ENCODE measurements around the gene RABAC1. TPM values are rescaled to one million over a fixed set of nuclear protein-coding genes. Genes with fewer than 3 reads are reported as not detected.

The RABAC1 gene
- total RNA-seq, 1 experiment from 2014 or later = 94.0 TPM

GRCh38 chr19:41918095-41918494 lies 41.0 kb downstream of the RABAC1 start:
- H3K27ac Mint-ChIP-seq = no peak overlapping the region
- no peak overlapping the region for H2AK5ac ChIP-seq (ENCODE audit: insufficient read length, low read length)
- no peak overlapping the region for H3K27ac ChIP-seq (ENCODE audit: insufficient read length, low read depth, low read length)
- H2BK20ac ChIP-seq (ENCODE audit: low read depth, low read length, poor library complexity, severe bottlenecking) = no peak overlapping the region
- H3K9me3 Mint-ChIP-seq = no peaks in the 10 kb centered on the region
- no peak overlapping the region for H3K23ac ChIP-seq (ENCODE audit: insufficient read length, low read depth, low read length)
- no peaks in the 10 kb centered on the region; the same call in 1 of the 2 replicates for H3K4me1 ChIP-seq (ENCODE audit: insufficient read depth, low read length)
- H2BK12ac ChIP-seq (ENCODE audit: insufficient read length, low read depth, low read length) = no peak overlapping the region
- no peak overlapping the region for H2BK120ac ChIP-seq (ENCODE audit: low read depth, low read length, poor library complexity, severe bottlenecking)
- peaks cover 0 to 14% of the 10 kb centered on the region in 2 experiments; a peak in 2 of 4 replicates for H3K4me1 Mint-ChIP-seq
- H3K36me3 Mint-ChIP-seq (ENCODE audit: insufficient read depth in 1 of 3, low read depth in 3 of 3) = no peaks in the 10 kb centered on the region
- peaks cover 93% of the 10 kb centered on the region for H3K27me3 ChIP-seq (ENCODE audit: insufficient read depth, low read length)
- no peak overlapping the region for H3K56ac ChIP-seq (ENCODE audit: insufficient read length, low read depth, low read length)
- H3T11ph ChIP-seq (ENCODE audit: low read length) = no peak overlapping the region
- H4K8ac ChIP-seq (replicated peaks; ENCODE audit: insufficient read length, low read depth, low read length) = no peak overlapping the region
- H3K4ac ChIP-seq (ENCODE audit: low read depth, low read length) = no peak overlapping the region
- H4K20me1 ChIP-seq (ENCODE audit: control insufficient read depth, insufficient read depth, insufficient read length) = peaks cover 5% of the 10 kb centered on the region
- H2BK5ac ChIP-seq (ENCODE audit: insufficient read length, low read length) = no peak overlapping the region
- H3K9ac ChIP-seq (ENCODE audit: extremely low read depth, insufficient read length, low read length) = no peak overlapping the region
- H3K4me3 Mint-ChIP-seq = no peak overlapping the region
- H3K9me3 ChIP-seq (ENCODE audit: control insufficient read depth, low read depth, low read length) = no peaks in the 10 kb centered on the region
- no peak overlapping the region for H2BK15ac ChIP-seq (ENCODE audit: low read depth, low read length)
- H3K79me1 ChIP-seq (ENCODE audit: insufficient read depth, low read depth, low read length, poor library complexity, severe bottlenecking) = no peaks in the 10 kb centered on the region
- H2AFZ ChIP-seq (ENCODE audit: low read length) = no peak overlapping the region
- H3K18ac ChIP-seq (ENCODE audit: insufficient read length, low read depth, low read length) = no peak overlapping the region
- peaks cover 2% of the 10 kb centered on the region for H3K23me2 ChIP-seq (ENCODE audit: insufficient read length, low read depth, low read length, poor library complexity, severe bottlenecking)
- no peak overlapping the region for H3K14ac ChIP-seq (ENCODE audit: insufficient read depth, low read length)
- no peak for DNase-seq
- H3K4me2 ChIP-seq (ENCODE audit: insufficient read depth, insufficient read length, low read length) = no peak overlapping the region
- no peak overlapping the region for H4K91ac ChIP-seq (ENCODE audit: insufficient read length, low read depth, low read length)
- H3K79me2 ChIP-seq (ENCODE audit: insufficient read depth, low read length) = no peaks in the 10 kb centered on the region
- 100% methylated on average over 3 of the region's 6 CpGs for WGBS (ENCODE audit: extremely low coverage, insufficient read length, low lambda C conversion rate)
- TF ChIP-seq CTCF (conservative IDR thresholded peaks at IDR 0.05) = no peak
- no peak overlapping the region for H4K5ac ChIP-seq (ENCODE audit: insufficient read length, low read depth, low read length)
- H3K27me3 Mint-ChIP-seq (ENCODE audit: low read depth) = peaks cover 12% of the 10 kb centered on the region
